ENCODE data around the gene SLC31A1.

SLC31A1 gene

GRCh38 chr9:113228130-113228665 is 6.9 kb downstream of the SLC31A1 start:
- TF ChIP-seq, protein P1, sequence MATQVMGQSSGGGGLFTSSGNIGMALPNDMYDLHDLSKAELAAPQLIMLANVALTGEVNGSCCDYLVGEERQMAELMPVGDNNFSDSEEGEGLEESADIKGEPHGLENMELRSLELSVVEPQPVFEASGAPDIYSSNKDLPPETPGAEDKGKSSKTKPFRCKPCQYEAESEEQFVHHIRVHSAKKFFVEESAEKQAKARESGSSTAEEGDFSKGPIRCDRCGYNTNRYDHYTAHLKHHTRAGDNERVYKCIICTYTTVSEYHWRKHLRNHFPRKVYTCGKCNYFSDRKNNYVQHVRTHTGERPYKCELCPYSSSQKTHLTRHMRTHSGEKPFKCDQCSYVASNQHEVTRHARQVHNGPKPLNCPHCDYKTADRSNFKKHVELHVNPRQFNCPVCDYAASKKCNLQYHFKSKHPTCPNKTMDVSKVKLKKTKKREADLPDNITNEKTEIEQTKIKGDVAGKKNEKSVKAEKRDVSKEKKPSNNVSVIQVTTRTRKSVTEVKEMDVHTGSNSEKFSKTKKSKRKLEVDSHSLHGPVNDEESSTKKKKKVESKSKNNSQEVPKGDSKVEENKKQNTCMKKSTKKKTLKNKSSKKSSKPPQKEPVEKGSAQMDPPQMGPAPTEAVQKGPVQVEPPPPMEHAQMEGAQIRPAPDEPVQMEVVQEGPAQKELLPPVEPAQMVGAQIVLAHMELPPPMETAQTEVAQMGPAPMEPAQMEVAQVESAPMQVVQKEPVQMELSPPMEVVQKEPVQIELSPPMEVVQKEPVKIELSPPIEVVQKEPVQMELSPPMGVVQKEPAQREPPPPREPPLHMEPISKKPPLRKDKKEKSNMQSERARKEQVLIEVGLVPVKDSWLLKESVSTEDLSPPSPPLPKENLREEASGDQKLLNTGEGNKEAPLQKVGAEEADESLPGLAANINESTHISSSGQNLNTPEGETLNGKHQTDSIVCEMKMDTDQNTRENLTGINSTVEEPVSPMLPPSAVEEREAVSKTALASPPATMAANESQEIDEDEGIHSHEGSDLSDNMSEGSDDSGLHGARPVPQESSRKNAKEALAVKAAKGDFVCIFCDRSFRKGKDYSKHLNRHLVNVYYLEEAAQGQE (IDR thresholded peaks at IDR 0.05; ENCODE audit: low read depth): no peak
- TF ChIP-seq EGR1 (IDR thresholded peaks at IDR 0.05): no peak
- no peak for TF ChIP-seq EP300 (IDR thresholded peaks at IDR 0.05; ENCODE audit: borderline replicate concordance)
- no peak for TF ChIP-seq TEAD4 (IDR thresholded peaks at IDR 0.05)
- no peak for TF ChIP-seq YY1 (IDR thresholded peaks at IDR 0.05; ENCODE audit: low read depth)
- TF ChIP-seq RAD21 (IDR thresholded peaks at IDR 0.05; ENCODE audit: low read depth): no peak
- TF ChIP-seq TCF12 (IDR thresholded peaks at IDR 0.05; ENCODE audit: low read depth): no peak
- TF ChIP-seq TAF1 (IDR thresholded peaks at IDR 0.05; ENCODE audit: low read depth): no peak
- no peak for TF ChIP-seq FOXM1 (IDR thresholded peaks at IDR 0.05; ENCODE audit: borderline replicate concordance, low read depth)
- TF ChIP-seq, protein P2, sequence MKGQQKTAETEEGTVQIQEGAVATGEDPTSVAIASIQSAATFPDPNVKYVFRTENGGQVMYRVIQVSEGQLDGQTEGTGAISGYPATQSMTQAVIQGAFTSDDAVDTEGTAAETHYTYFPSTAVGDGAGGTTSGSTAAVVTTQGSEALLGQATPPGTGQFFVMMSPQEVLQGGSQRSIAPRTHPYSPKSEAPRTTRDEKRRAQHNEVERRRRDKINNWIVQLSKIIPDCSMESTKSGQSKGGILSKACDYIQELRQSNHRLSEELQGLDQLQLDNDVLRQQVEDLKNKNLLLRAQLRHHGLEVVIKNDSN (IDR thresholded peaks at IDR 0.05): no peak
- TF ChIP-seq CEBPB (IDR thresholded peaks at IDR 0.05): no peak
- no peak for TF ChIP-seq CREB1 (IDR thresholded peaks at IDR 0.05; ENCODE audit: low read depth)
- TF ChIP-seq NFIC (IDR thresholded peaks at IDR 0.05): no peak
- TF ChIP-seq ZBTB7A (IDR thresholded peaks at IDR 0.05; ENCODE audit: low read depth): no peak
- TF ChIP-seq MAX (IDR thresholded peaks at IDR 0.05): no peak

DNA sequence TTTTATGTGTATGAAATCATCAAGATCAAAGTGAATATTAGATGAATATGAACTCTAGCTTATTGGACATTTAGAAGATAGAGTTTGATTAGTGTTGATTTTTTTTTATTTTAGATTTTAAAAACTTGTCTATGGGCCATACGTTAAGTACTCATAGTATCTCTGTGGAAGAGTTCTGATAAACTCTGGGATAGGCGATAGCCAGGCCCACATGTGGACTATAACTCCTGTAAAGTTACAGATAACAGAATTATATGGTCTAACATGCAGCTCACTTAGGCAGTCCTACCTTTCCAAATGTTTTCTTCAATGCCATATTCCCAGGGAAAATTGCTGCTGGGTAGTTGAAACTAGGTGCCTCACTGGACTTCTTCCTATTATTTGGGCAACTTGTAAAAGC is 10.4 kb downstream of the SLC31A1 start:
- TF ChIP-seq FOXM1 (IDR thresholded peaks at IDR 0.05; ENCODE audit: borderline replicate concordance, low read depth): no peak
- TF ChIP-seq EP300 (IDR thresholded peaks at IDR 0.05; ENCODE audit: borderline replicate concordance): no peak
- no peak for TF ChIP-seq CREB1 (IDR thresholded peaks at IDR 0.05; ENCODE audit: low read depth)
- TF ChIP-seq YY1 (IDR thresholded peaks at IDR 0.05; ENCODE audit: low read depth): no peak
- TF ChIP-seq, protein P1 (IDR thresholded peaks at IDR 0.05; ENCODE audit: low read depth): no peak

GRCh38 chr9:113237026-113237425 is 15.7 kb downstream of the SLC31A1 start:
- TF ChIP-seq FOXM1 (IDR thresholded peaks at IDR 0.05; ENCODE audit: borderline replicate concordance, low read depth): no peak
- no peak for TF ChIP-seq YY1 (IDR thresholded peaks at IDR 0.05; ENCODE audit: low read depth)
- TF ChIP-seq, protein P1 (IDR thresholded peaks at IDR 0.05; ENCODE audit: low read depth): no peak
- no peak for TF ChIP-seq EP300 (IDR thresholded peaks at IDR 0.05; ENCODE audit: borderline replicate concordance)
- no peak for TF ChIP-seq EGR1 (IDR thresholded peaks at IDR 0.05)
- no peak for TF ChIP-seq RAD21 (IDR thresholded peaks at IDR 0.05; ENCODE audit: low read depth)
- no peak for TF ChIP-seq NFIC (IDR thresholded peaks at IDR 0.05)
- no peak for TF ChIP-seq TCF12 (IDR thresholded peaks at IDR 0.05; ENCODE audit: low read depth)
- no peak for TF ChIP-seq CREB1 (IDR thresholded peaks at IDR 0.05; ENCODE audit: low read depth)
- no peak for TF ChIP-seq TAF1 (IDR thresholded peaks at IDR 0.05; ENCODE audit: low read depth)
- no peak for TF ChIP-seq ZBTB7A (IDR thresholded peaks at IDR 0.05; ENCODE audit: low read depth)
- TF ChIP-seq, protein P2 (IDR thresholded peaks at IDR 0.05): no peak
- TF ChIP-seq TEAD4 (IDR thresholded peaks at IDR 0.05): no peak
- TF ChIP-seq MAX (IDR thresholded peaks at IDR 0.05): no peak
- no peak for TF ChIP-seq CEBPB (IDR thresholded peaks at IDR 0.05)

- TF ChIP-seq CREB1 (IDR thresholded peaks at IDR 0.05; ENCODE audit: low read depth) (no peak), EGR1 (IDR thresholded peaks at IDR 0.05) (no peak), RAD21 (IDR thresholded peaks at IDR 0.05; ENCODE audit: low read depth) (no peak), YY1 (IDR thresholded peaks at IDR 0.05; ENCODE audit: low read depth) (no peak), MAX (IDR thresholded peaks at IDR 0.05) (no peak), EP300 (IDR thresholded peaks at IDR 0.05; ENCODE audit: borderline replicate concordance) (no peak), TCF12 (IDR thresholded peaks at IDR 0.05; ENCODE audit: low read depth) (no peak), CEBPB (IDR thresholded peaks at IDR 0.05) (no peak), ZBTB7A (IDR thresholded peaks at IDR 0.05; ENCODE audit: low read depth) (no peak), FOXM1 (IDR thresholded peaks at IDR 0.05; ENCODE audit: borderline replicate concordance, low read depth) (no peak), TAF1 (IDR thresholded peaks at IDR 0.05; ENCODE audit: low read depth) (no peak), TEAD4 (IDR thresholded peaks at IDR 0.05) (no peak)
- TF ChIP-seq, protein P1 (IDR thresholded peaks at IDR 0.05; ENCODE audit: low read depth): no peak
Observed at GRCh38 chr9:113238202-113238858, 17.0 kb downstream of the SLC31A1 start.

All from Ishikawa (cell line).